Ovary (tissue), 3 donors: ENCODE measurements around the gene ZNF524.

Experiments used
- EP300 ChIP-seq: sonication (generic); formaldehyde crosslinking; IDR thresholded peaks from one replicate; pipeline ENCODE4 v1.6.1; 2017; ENCODE audit warnings: antibody characterized with exemption
- POLR2A ChIP-seq: fragments of 450-650 bp; IDR thresholded peaks from one replicate; pipeline ENCODE4 v1.6.1; 2017; ENCODE audit warnings: antibody characterized with exemption, mild to moderate bottlenecking, moderate library complexity
- TF ChIP-seq, protein P1 (sequence below), 3 donors: fragments of 450-650 bp in 2 of 3; fragments of 200-600 bp in 1 of 3; IDR thresholded peaks; one replicate each; pipeline versions ENCODE4 v1.5.1 to v1.8.0; 2016 to 2022; ENCODE audit warnings: antibody characterized with exemption in 3 of 3, mild to moderate bottlenecking in 1 of 3
- donor health status: DM: no; HTN: no; CAD: no.

DNA sequence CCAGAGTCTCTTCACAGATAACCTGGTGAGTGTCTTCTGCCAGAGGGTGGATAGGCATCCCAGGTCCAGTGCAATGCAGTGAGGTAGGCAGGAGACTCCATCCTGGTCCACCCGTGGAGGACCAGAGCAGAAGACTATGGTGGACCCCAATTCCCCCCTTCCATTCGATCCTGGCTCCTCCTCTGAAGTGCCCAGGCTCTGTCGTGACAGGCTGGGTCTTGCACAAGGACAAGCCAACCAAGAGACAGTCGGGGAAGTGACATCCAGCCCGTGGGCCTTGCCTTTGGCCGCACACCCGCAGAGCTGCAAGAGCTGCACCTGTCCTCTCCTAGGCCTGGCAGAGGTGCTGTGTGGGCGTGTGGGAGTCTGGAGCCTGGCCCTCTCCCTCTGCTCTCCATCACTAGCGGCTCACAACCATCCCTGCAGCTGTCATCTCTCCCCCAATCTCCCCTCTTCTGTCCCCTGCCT is 21.2 kb downstream of the ZNF524 start:
- TF ChIP-seq, protein P1, sequence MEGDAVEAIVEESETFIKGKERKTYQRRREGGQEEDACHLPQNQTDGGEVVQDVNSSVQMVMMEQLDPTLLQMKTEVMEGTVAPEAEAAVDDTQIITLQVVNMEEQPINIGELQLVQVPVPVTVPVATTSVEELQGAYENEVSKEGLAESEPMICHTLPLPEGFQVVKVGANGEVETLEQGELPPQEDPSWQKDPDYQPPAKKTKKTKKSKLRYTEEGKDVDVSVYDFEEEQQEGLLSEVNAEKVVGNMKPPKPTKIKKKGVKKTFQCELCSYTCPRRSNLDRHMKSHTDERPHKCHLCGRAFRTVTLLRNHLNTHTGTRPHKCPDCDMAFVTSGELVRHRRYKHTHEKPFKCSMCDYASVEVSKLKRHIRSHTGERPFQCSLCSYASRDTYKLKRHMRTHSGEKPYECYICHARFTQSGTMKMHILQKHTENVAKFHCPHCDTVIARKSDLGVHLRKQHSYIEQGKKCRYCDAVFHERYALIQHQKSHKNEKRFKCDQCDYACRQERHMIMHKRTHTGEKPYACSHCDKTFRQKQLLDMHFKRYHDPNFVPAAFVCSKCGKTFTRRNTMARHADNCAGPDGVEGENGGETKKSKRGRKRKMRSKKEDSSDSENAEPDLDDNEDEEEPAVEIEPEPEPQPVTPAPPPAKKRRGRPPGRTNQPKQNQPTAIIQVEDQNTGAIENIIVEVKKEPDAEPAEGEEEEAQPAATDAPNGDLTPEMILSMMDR (IDR thresholded peaks at IDR 0.05), result no peak
- no peak for TF ChIP-seq EP300
- TF ChIP-seq POLR2A, result no peak
